Jurkat, Clone E6-1 (cell line): ENCODE measurements around the gene SLC2A10.

ENCODE experiments used
- DNase-seq: peaks from one replicate; pipeline ENCODE4 v3.0.0-alpha.2; 2011; ENCODE audit warnings: low read depth, low spot score
- H3K4me3 ChIP-seq: 2 replicates; pipeline ENCODE4 v1.5.1; 2011; ENCODE audit warnings: mild to moderate bottlenecking, low read length, control low read depth, moderate library complexity

The SLC2A10 gene

DNA sequence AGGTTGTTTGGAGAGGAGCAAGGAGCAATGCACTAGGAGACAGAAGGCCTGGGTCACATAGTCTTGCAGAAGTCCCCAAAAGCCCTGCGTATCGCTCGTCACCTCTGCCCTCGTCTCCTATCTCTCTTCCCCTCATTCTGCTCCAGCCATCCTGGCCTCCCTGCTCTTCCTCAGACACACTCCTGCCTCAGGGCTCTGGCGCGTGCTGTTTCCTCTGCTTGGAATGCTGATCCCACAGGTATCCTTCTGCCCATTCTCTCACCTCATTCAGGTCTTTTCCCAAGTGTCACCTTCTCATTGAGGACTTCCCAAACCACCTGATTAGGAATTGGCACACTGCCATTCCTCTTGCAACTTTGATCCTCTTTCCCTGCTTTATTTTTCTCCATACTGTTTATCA lies 9.0 kb upstream of the SLC2A10 start:
- H3K4me3 ChIP-seq, result no peak overlapping the region
- DNase-seq, result no peak

GRCh38 chr20:46701057-46701456 lies 8.4 kb upstream of the SLC2A10 start:
- DNase-seq, result no peak
- no peak overlapping the region for H3K4me3 ChIP-seq

- H3K4me3 ChIP-seq, result no peak overlapping the region
- DNase-seq, result no peak
These were observed 7.9 kb upstream of the SLC2A10 start for GRCh38 chr20:46701556-46701955.

- no peak overlapping the region for H3K4me3 ChIP-seq
- no peak for DNase-seq
These were observed 7.5 kb upstream of the SLC2A10 start for GRCh38 chr20:46701986-46702385.

DNA sequence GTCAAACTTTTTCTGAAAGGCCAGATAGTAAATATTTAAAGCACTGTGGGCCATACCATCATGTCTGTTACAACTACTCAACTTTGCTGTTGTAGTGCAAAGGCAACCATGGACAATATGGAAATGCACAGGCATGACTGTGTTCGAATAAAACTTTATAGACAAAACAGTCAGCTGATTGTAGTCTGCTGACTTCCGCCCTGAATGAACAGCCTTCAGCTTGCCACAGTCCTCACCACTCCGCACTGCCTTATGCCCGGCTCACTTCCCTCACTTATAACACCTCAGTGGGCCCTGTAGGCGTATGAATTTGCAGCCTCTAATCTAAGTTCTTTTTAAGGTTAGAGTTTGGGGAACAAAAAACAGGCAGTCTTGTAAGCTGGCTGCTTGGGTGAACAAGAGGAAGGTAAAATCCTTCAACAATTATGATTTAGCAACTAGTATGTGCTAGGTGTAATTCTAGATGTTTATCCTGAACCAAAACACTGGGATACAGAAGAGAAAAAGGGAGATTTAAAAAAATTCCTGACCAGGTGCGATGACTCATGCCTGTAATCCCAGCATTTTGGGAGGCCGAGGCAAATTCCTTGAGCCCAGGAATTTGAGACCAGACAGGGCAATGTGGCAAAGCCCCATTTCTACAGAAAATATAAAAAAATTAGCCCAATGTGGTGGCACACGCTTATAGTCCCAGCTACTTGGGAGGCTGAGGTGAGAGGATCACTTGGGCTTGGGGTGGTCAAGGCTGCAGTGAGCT lies 6.8 kb upstream of the SLC2A10 start:
- no peak for DNase-seq
- no peak overlapping the region for H3K4me3 ChIP-seq

DNA sequence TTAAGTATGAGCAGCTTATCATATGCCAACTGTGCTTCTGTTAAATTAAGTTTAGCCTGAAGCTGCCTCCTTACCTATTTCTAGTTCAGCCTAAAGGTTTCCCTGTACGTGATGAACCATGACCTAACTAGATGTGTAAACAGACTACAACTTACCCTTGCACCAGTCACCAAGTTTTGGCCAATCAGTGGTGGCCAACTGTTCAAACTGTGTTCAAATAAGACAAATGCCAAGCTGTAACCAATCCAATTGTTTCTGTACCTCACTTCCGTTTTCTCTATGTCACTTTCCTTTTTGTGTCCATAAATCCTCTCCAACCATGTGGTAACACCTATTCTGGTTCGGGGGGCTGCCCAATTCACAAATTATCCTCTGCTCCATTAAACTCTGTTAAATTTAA lies 6.0 kb upstream of the SLC2A10 start:
- H3K4me3 ChIP-seq, result no peak overlapping the region
- no peak for DNase-seq

GRCh38 chr20:46704714-46705377 lies 4.6 kb upstream of the SLC2A10 start:
- H3K4me3 ChIP-seq, result no peak overlapping the region
- DNase-seq, result no peak

DNA sequence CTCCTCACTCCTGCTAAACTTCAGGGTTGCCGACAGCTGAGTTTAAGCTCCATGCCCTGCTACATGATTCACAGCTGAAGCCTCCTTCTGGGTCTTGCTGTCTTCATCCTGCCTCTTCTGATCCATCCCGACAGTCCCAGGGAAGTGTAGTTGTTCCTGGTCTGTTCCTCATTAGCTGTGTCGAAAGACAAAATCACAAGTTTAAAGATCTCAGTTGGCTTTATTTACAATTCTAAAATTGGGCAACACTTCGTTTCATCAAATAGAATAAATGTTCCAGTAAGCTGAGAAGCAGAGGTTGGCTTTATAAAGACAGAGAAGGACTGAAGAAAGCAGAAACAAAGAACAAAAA lies 4.1 kb upstream of the SLC2A10 start:
- DNase-seq, result no peak
- no peak overlapping the region for H3K4me3 ChIP-seq

- no peak overlapping the region for H3K4me3 ChIP-seq
- DNase-seq, result no peak
These were observed 3.2 kb upstream of the SLC2A10 start for GRCh38 chr20:46706242-46706641.

- no peak overlapping the region for H3K4me3 ChIP-seq
- no peak for DNase-seq
These were observed 1.1 kb upstream of the SLC2A10 start for GRCh38 chr20:46708172-46708860.

- DNase-seq, result no peak
- no peak overlapping the region for H3K4me3 ChIP-seq
These were observed 392 bp upstream of the SLC2A10 start for GRCh38 chr20:46709055-46709458.

DNA sequence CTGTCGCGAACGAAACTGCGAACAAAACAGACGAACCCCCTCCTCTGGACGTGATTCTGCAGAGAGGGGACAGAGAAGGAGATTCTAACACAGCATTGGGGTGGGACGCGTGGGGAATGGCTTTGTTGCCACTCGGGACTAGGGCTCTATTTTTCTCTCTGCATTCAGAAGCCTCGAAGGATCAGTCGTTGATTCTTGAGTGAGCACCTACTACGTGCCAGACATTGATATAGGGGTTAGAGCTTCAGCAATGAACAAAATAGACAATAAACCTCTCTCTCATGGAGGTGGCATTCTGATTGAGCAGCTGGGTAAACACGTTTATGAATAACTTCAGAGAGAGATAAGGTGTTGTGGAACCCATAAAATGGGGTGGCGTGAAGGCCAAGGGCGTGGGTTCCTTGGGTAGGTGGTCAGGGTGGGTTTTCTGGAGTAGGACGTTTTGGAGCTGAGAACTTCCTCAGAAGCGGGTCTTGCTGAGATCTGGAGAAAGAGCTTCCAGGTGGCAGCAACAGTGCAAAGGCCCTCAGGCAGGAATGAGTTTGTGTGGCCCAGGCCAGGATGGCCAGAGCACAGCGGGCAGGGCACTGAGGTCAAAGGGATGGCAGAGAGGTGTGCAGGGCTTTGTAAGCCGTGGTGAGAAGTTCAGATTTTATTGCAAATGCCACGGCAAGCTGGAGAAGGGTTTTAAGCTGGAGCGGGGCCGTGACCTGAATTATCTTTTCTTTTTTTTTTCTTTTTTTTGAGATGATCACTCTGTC lies 884 bp downstream of the SLC2A10 start:
- H3K4me3 ChIP-seq, result no peak overlapping the region
- no peak for DNase-seq

DNA sequence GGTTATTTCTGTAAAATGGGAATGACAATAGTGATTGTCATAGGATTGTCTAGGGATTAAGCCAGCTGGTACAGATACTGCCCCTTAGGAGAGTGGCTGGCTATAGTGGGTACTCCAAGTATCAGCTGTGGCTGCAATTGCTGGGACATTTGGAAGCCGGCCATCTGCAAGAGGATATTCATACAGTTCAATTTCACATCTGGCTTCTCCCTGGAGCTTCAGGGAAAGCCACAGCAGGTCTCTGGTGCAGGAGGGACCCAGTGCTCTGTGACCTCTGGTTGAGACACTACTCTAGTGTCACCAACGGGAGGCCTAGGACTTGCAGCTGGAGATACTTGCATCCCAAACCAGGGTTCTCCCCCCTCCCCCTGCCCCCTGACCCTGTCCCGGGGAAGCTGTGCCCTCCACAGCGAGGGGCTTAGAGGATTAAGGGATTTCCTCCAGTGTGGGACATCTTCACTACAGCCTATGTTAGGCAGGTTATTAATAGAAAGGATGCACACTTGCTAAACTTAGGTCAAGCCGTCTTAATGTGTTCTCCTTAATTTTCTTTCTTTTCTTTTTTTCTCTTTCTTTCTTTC lies 2.7 kb downstream of the SLC2A10 start:
- no peak overlapping the region for H3K4me3 ChIP-seq
- no peak for DNase-seq

- no peak overlapping the region for H3K4me3 ChIP-seq
- DNase-seq, result no peak
These were observed 4.7 kb downstream of the SLC2A10 start for GRCh38 chr20:46713957-46714834.

GRCh38 chr20:46715292-46715756 lies 5.9 kb downstream of the SLC2A10 start:
- H3K4me3 ChIP-seq, result no peak overlapping the region
- DNase-seq, result no peak

DNA sequence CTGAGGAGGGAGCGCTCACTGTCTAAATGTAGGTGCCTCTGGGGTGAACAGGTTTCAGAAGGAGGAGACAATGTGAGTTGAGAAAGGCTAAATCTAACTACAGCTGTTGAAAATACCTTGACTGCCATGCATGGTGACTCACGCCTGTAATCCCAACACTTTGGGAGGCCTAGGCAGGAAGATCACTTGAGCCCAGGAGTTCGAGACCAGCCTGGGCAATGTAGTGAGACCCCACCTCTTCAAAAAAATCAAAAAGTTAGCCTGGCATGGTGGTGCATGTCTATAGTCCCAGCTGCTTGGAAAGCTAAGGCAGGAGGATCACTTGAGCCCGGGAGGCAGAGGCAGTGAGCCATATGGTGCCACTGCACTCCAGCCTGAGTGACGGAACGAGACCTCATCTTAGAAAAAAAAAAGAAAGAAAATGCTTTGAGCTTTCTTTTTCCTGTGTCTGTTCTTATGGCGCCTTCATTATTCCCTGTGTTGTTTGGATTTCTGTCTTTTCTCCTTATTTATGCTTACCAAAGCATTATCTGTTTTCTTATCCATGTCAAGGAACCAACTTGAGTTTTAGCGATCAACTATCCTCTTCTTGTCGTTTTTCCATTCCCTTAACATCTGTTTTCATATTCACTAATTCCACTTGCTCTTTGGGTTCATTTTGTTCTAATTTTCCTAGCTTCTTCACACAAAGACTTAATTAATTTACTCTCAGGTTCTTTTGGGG lies 8.5 kb downstream of the SLC2A10 start:
- no peak for DNase-seq
- H3K4me3 ChIP-seq, result no peak overlapping the region

GRCh38 chr20:46720019-46720418 lies 10.6 kb downstream of the SLC2A10 start:
- H3K4me3 ChIP-seq, result no peak overlapping the region
- no peak for DNase-seq
